ENCODE measurements around the gene TAS2R43.

DNA sequence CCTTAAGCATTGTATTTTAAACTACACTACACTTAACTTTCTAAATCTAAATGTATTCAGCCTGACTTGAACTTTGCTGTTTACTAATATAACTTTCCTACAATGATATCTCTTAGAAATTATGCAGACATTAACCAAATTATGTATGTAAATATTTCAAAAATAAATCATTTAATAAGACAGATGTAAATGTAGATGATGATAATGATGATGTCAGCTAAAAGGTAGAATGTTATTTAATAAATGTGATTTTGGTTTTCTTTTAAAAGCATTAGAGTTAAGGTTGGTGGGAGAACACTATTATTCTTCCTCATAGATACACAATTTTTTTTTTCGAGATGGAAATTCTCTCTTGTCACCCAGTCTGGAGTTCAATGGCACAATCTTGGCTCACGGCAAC, 10.1 kb downstream of the TAS2R43 start:
- TF ChIP-seq, protein P1, sequence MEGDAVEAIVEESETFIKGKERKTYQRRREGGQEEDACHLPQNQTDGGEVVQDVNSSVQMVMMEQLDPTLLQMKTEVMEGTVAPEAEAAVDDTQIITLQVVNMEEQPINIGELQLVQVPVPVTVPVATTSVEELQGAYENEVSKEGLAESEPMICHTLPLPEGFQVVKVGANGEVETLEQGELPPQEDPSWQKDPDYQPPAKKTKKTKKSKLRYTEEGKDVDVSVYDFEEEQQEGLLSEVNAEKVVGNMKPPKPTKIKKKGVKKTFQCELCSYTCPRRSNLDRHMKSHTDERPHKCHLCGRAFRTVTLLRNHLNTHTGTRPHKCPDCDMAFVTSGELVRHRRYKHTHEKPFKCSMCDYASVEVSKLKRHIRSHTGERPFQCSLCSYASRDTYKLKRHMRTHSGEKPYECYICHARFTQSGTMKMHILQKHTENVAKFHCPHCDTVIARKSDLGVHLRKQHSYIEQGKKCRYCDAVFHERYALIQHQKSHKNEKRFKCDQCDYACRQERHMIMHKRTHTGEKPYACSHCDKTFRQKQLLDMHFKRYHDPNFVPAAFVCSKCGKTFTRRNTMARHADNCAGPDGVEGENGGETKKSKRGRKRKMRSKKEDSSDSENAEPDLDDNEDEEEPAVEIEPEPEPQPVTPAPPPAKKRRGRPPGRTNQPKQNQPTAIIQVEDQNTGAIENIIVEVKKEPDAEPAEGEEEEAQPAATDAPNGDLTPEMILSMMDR (conservative IDR thresholded peaks at IDR 0.05 in 1 of 2, IDR thresholded peaks at IDR 0.05 in 1 of 2; ENCODE audit: extremely low read depth in 1 of 2, insufficient read depth in 1 of 2, low read depth in 1 of 2, low read length in 2 of 2), result no peak
- no peak for TF ChIP-seq EZH2 (IDR thresholded peaks at IDR 0.05; ENCODE audit: borderline replicate concordance, low read length)
